Fibroblast of lung (primary cell): Measurements from ENCODE around the gene UPF3A. TPM values are rescaled to one million over a fixed set of nuclear protein-coding genes. Genes with fewer than 3 reads are reported as not detected.

ENCODE experiments used
- DNase-seq, 2 donors: peaks; one replicate each; pipeline versions ENCODE4 v3.0.0 to v3.0.0-alpha.2; 2010; ENCODE audit warnings: low read depth in 2 of 2
- H2AFZ ChIP-seq: 2 replicates; pipeline ENCODE4 v1.5.1; 2012; ENCODE audit warnings: low read length, control low read depth, inconsistent platforms
- H3K27ac ChIP-seq: 2 replicates; pipeline ENCODE4 v1.5.1; 2011; ENCODE audit warnings: low read length, control low read depth; ENCODE audit not compliant: insufficient read depth
- H3K27me3 ChIP-seq: 2 replicates; pipeline ENCODE4 v1.5.1; 2011; ENCODE audit warnings: mild to moderate bottlenecking, low read length; ENCODE audit not compliant: control insufficient read depth, insufficient read depth
- H3K36me3 ChIP-seq: 2 replicates; pipeline ENCODE4 v1.5.1; 2011; ENCODE audit warnings: low read length; ENCODE audit not compliant: control insufficient read depth, insufficient read depth
- H3K4me1 ChIP-seq: 2 replicates; pipeline ENCODE4 v1.5.1; 2011; ENCODE audit warnings: low read length; ENCODE audit not compliant: control insufficient read depth, insufficient read depth; ENCODE audit errors: extremely low read depth
- H3K4me2 ChIP-seq: 2 replicates; pipeline ENCODE4 v1.5.1; 2011; ENCODE audit warnings: low read length, control low read depth; ENCODE audit not compliant: insufficient read depth; ENCODE audit errors: extremely low read depth
- H3K4me3 ChIP-seq, 4 experiments: fragments of 200-600 bp in 1 of 4; sonication (generic) in 1 of 4; replicated peaks in 1 of 4; 2 replicates each; pipeline ENCODE4 v1.5.1; 2011 to 2016; ENCODE audit warnings: low read length in 4 of 4, low read depth in 3 of 4, mild to moderate bottlenecking in 3 of 4, control low read depth in 2 of 4, inconsistent platforms in 1 of 4, mixed read lengths in 1 of 4; ENCODE audit not compliant: insufficient read depth in 1 of 4; ENCODE audit errors: control extremely low read depth in 1 of 4
- H3K79me2 ChIP-seq: 2 replicates; pipeline ENCODE4 v1.5.1; 2012; ENCODE audit warnings: mild to moderate bottlenecking, low read length, inconsistent platforms; ENCODE audit not compliant: control insufficient read depth, insufficient read depth
- H3K9ac ChIP-seq: 2 replicates; pipeline ENCODE4 v1.5.1; 2011; ENCODE audit warnings: mild to moderate bottlenecking, low read length, control low read depth; ENCODE audit not compliant: insufficient read depth
- H3K9me3 ChIP-seq: 2 replicates; pipeline ENCODE4 v1.5.1; 2012; ENCODE audit warnings: low read depth, low read length; ENCODE audit not compliant: control insufficient read depth, insufficient read depth
- H4K20me1 ChIP-seq: 2 replicates; pipeline ENCODE4 v1.5.1; 2011; ENCODE audit warnings: low read length; ENCODE audit not compliant: control insufficient read depth, insufficient read depth; ENCODE audit errors: extremely low read depth
- EZH2 ChIP-seq: IDR thresholded peaks from 2 replicates; pipeline ENCODE4 v1.5.1; 2012; ENCODE audit warnings: low read length, control low read depth, mild to moderate bottlenecking; ENCODE audit errors: missing control alignments
- polyA plus RNA-seq, 2 donors: library from polyadenylated mRNA; depleted of rRNA in 1 of 2; stranded (reverse) in 1 of 2; unstranded in 1 of 2; fragments of >200 nt; gene quantifications; 2 replicates each; pipeline ENCODE4 v1.2.1, GENCODE V29; 2011 to 2012; ENCODE audit warnings: missing spikeins in 1 of 2
- total RNA-seq: library from RNA; depleted of rRNA; stranded (reverse); fragments of >200 nt; gene quantifications from 2 replicates; pipeline ENCODE4 v1.2.1, GENCODE V29; 2014
- TF ChIP-seq, protein P1 (sequence below), 2 donors: IDR thresholded peaks in 1 of 2; conservative IDR thresholded peaks in 1 of 2; 1 replicate in 1 of 2; 2 replicates in 1 of 2; pipeline ENCODE4 v1.5.1; 2011 to 2012; ENCODE audit warnings: low read length in 2 of 2, control low read depth in 1 of 2, inconsistent platforms in 1 of 2, low read depth in 1 of 2, mild to moderate bottlenecking in 1 of 2

The UPF3A gene
- total and polyA plus RNA-seq, 2 donors (not counting 1 experiment from before 2014, with no cell fraction given), result 27.6 to 40.5 TPM

DNA sequence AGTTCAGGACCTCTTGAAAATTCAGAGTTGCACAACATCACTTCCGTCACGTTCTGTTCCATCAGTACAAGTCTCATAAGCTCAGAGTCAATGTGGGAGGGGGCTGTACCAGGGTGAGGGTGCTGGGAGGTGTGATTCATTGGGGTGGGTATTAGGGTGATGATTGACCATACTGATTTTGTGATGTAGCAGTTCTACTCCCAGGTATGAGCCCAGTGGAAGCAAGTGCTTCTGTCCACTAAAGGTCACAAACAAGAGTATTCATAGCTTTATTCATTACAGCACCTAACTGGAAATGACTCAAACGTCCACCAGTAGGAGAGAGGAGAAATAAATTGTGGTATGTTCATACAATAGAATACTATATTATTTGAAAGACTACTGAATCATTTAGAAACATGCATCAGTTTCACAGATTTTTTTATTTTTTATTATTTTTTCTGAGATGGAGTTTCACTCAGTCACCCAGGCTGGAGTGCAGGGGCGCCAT lies 12.1 kb upstream of the UPF3A start:
- H4K20me1 ChIP-seq, result no peaks in the 10 kb centered on the region
- no peaks in the 10 kb centered on the region for H3K4me1 ChIP-seq
- H3K4me3 ChIP-seq, result no peak overlapping the region
- peaks cover 18% of the 10 kb centered on the region for H3K36me3 ChIP-seq
- no peaks in the 10 kb centered on the region for H3K79me2 ChIP-seq
- H3K4me2 ChIP-seq, result no peak overlapping the region
- TF ChIP-seq, protein P1, sequence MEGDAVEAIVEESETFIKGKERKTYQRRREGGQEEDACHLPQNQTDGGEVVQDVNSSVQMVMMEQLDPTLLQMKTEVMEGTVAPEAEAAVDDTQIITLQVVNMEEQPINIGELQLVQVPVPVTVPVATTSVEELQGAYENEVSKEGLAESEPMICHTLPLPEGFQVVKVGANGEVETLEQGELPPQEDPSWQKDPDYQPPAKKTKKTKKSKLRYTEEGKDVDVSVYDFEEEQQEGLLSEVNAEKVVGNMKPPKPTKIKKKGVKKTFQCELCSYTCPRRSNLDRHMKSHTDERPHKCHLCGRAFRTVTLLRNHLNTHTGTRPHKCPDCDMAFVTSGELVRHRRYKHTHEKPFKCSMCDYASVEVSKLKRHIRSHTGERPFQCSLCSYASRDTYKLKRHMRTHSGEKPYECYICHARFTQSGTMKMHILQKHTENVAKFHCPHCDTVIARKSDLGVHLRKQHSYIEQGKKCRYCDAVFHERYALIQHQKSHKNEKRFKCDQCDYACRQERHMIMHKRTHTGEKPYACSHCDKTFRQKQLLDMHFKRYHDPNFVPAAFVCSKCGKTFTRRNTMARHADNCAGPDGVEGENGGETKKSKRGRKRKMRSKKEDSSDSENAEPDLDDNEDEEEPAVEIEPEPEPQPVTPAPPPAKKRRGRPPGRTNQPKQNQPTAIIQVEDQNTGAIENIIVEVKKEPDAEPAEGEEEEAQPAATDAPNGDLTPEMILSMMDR (conservative IDR thresholded peaks at IDR 0.05 in 1 of 2, IDR thresholded peaks at IDR 0.05 in 1 of 2; ENCODE audit: low read depth in 1 of 2, low read length in 2 of 2), result no peak
- no peak for TF ChIP-seq EZH2
- no peak overlapping the region for H2AFZ ChIP-seq
- H3K9ac ChIP-seq, result no peak overlapping the region
- H3K27ac ChIP-seq, result no peak overlapping the region
- H3K27me3 ChIP-seq, result no peaks in the 10 kb centered on the region
- H3K9me3 ChIP-seq, result no peaks in the 10 kb centered on the region
- DNase-seq, result no peak

- TF ChIP-seq, protein P1 (conservative IDR thresholded peaks at IDR 0.05 in 1 of 2, IDR thresholded peaks at IDR 0.05 in 1 of 2; ENCODE audit: low read depth in 1 of 2, low read length in 2 of 2), result no peak
- no peak for TF ChIP-seq EZH2
- Histone ChIP-seq H3K4me3 (no peak overlapping the region), H3K9ac (no peak overlapping the region), H3K4me1 (no peaks in the 10 kb centered on the region), H3K27ac (no peak overlapping the region), H2AFZ (no peak overlapping the region), H3K27me3 (no peaks in the 10 kb centered on the region), H3K9me3 (no peaks in the 10 kb centered on the region), H4K20me1 (no peaks in the 10 kb centered on the region), H3K79me2 (no peaks in the 10 kb centered on the region), H3K36me3 (peaks cover 20% of the 10 kb centered on the region), H3K4me2 (no peak overlapping the region)
- no peak for DNase-seq
Observed at GRCh38 chr13:114272977-114273376, 8.4 kb upstream of the UPF3A start.

GRCh38 chr13:114275304-114275703 lies 6.1 kb upstream of the UPF3A start:
- Histone ChIP-seq H3K27ac (no peak overlapping the region), H3K9me3 (no peaks in the 10 kb centered on the region), H2AFZ (no peak overlapping the region), H3K36me3 (peaks cover 12% of the 10 kb centered on the region), H3K4me3 (no peak overlapping the region), H4K20me1 (no peaks in the 10 kb centered on the region), H3K79me2 (no peaks in the 10 kb centered on the region), H3K27me3 (no peaks in the 10 kb centered on the region), H3K4me1 (peaks cover 4% of the 10 kb centered on the region), H3K9ac (no peak overlapping the region), H3K4me2 (no peak overlapping the region)
- TF ChIP-seq, protein P1 (conservative IDR thresholded peaks at IDR 0.05 in 1 of 2, IDR thresholded peaks at IDR 0.05 in 1 of 2; ENCODE audit: low read depth in 1 of 2, low read length in 2 of 2), result no peak
- TF ChIP-seq EZH2, result no peak
- DNase-seq, result no peak
